ENCODE results near the gene USP10. TPM values are rescaled to one million over a fixed set of nuclear protein-coding genes. Genes with fewer than 3 reads are reported as not detected.

Gene USP10
- total and polyA plus RNA-seq, 7 donors: 17.1 to 64.3 (median 43.9) TPM

GRCh38 chr16:84675423-84675822, 24.4 kb upstream of the USP10 start:
- Histone ChIP-seq H3K27ac (no peak overlapping the region), H3K36me3 (no peaks in the 10 kb centered on the region), H3K4me3 (no peak overlapping the region), H3K27me3 (no peaks in the 10 kb centered on the region), H3K4me1 (peaks cover 0 to 6% (median 0%) of the 10 kb centered on the region in 4 donors), H3K9me3 (no peaks in the 10 kb centered on the region)
- WGBS, 2 donors: 90 to 94% methylated on average over 9 of the region's 9 CpGs
- DNase-seq: no peak
- intact Hi-C loops (cut with DNase I): no loop called here
- TF ChIP-seq CTCF (IDR thresholded peaks at IDR 0.05) (no peak), EP300 (IDR thresholded peaks at IDR 0.05) (no peak), POLR2AphosphoS5 (IDR thresholded peaks at IDR 0.05) (no peak), POLR2A (IDR thresholded peaks at IDR 0.05) (no peak)

DNA sequence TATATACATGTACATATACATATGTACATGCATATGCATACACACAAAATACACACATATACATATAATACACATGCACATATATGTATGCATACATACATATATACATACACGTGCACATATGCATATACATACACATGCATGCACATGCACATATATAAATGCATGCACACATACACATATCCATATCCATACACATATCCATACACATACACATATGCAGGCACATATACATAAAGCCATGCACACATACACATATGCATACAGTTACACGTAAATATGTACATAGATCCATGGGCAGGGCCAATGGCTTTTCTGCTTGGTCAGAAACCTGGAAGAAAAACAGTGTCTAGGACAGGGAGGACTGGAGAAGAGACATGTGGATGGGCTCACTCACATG, 23.9 kb upstream of the USP10 start:
- WGBS, 2 donors: 93 to 95% methylated on average over 2 of the region's 2 CpGs
- intact Hi-C loops (cut with DNase I): no loop called here
- TF ChIP-seq POLR2A (IDR thresholded peaks at IDR 0.05): no peak
- TF ChIP-seq CTCF (IDR thresholded peaks at IDR 0.05): no peak
- H3K4me3 ChIP-seq: no peak overlapping the region
- DNase-seq: no peak
- no peaks in the 10 kb centered on the region for H3K9me3 ChIP-seq
- H3K4me1 ChIP-seq: peaks cover 0 to 6% (median 0%) of the 10 kb centered on the region in 4 donors
- no peak overlapping the region for H3K27ac ChIP-seq
- no peaks in the 10 kb centered on the region for H3K36me3 ChIP-seq
- H3K27me3 ChIP-seq: no peaks in the 10 kb centered on the region

DNA sequence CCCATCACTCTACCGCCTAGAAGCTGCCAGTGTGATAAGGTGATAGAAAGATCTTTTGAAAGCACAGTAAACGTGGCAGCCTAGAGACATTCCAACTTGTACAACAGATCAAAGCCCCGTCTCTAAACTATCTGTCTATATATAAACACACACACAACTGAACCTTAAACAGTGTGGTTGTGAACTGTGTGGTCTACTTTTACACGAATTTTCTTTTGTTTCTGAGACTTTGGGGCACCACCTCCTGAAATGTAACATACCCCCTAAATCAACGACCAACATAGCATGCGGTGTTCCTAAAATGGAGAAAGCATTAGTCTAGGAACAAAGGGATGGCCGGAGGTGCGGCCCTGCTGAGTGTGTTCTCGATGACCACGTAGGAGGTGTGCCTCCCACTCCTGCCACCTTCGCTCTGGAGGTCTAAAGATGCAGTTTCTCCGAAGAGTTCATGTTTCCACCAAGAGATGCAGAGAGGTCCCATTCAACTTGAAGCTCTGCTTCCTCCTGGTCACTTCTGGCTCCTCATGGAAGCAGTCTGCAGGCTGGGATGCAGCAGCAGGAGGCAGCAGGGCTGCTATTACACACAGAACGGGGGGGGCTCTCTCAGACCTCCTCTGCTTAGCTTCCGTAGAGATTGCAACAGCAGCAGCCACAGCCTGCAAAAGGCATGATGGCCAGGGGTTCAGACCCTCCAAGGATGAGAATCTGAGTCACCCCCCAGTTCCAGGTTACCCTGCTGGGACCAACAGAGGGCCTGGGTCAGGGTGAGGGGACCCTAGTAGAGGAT, 22.6 kb upstream of the USP10 start:
- no peak overlapping the region for H3K4me3 ChIP-seq
- H3K36me3 ChIP-seq: no peaks in the 10 kb centered on the region
- H3K27me3 ChIP-seq: no peaks in the 10 kb centered on the region
- no peak overlapping the region for H3K27ac ChIP-seq
- no peaks in the 10 kb centered on the region for H3K9me3 ChIP-seq
- TF ChIP-seq EP300 (IDR thresholded peaks at IDR 0.05): no peak
- no peak for TF ChIP-seq POLR2AphosphoS5 (IDR thresholded peaks at IDR 0.05)
- TF ChIP-seq CTCF (IDR thresholded peaks at IDR 0.05): no peak
- no peak for TF ChIP-seq POLR2A (IDR thresholded peaks at IDR 0.05)
- intact Hi-C loops (cut with DNase I): no loop called here
- peak; percentile 38 for DNase-seq
- H3K4me1 ChIP-seq: peaks cover 0 to 4% (median 0%) of the 10 kb centered on the region in 4 donors
- 77 to 84% methylated on average over 14 of the region's 14 CpGs for WGBS, 2 donors

DNA sequence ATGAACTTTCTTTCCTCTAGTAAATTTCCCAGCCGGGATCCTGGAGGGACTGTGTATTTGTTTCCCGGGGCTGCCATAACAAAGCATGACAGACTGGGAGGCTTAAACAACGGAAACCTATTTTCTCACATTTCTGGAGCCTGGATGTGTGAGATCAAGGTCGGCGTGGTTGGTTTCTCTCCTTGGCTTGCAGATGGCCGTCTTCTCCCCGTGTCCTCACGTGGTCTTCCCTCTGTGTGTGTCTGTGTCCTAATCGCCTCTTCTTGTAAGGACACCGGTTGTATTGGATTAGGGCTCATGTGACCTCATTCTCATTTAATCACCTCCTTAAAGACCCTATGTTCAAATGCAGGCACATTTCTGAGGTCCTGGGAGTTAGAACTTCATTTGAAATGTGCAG, 22.0 kb upstream of the USP10 start:
- H3K4me1 ChIP-seq: no peaks in the 10 kb centered on the region
- no peaks in the 10 kb centered on the region for H3K36me3 ChIP-seq
- DNase-seq: peak; percentile 53
- H3K9me3 ChIP-seq: no peaks in the 10 kb centered on the region
- TF ChIP-seq CTCF (IDR thresholded peaks at IDR 0.05) (no peak), EP300 (IDR thresholded peaks at IDR 0.05) (no peak), POLR2AphosphoS5 (IDR thresholded peaks at IDR 0.05) (no peak), POLR2A (IDR thresholded peaks at IDR 0.05) (no peak)
- intact Hi-C loops (cut with DNase I): no loop called here
- H3K4me3 ChIP-seq: no peak overlapping the region
- no peaks in the 10 kb centered on the region for H3K27me3 ChIP-seq
- WGBS, 2 donors: 76 to 77% methylated on average over 10 of the region's 10 CpGs
- no peak overlapping the region for H3K27ac ChIP-seq

GRCh38 chr16:84678541-84678940, 21.3 kb upstream of the USP10 start:
- no peak for TF ChIP-seq POLR2AphosphoS5 (IDR thresholded peaks at IDR 0.05)
- TF ChIP-seq CTCF (IDR thresholded peaks at IDR 0.05): no peak
- no peak for TF ChIP-seq POLR2A (IDR thresholded peaks at IDR 0.05)
- no peak for TF ChIP-seq EP300 (IDR thresholded peaks at IDR 0.05)
- WGBS, 2 donors: 89 to 95% methylated on average over 9 of the region's 9 CpGs
- Histone ChIP-seq H3K4me1 (no peaks in the 10 kb centered on the region), H3K27me3 (no peaks in the 10 kb centered on the region), H3K36me3 (no peaks in the 10 kb centered on the region), H3K4me3 (no peak overlapping the region), H3K9me3 (no peaks in the 10 kb centered on the region), H3K27ac (no peak overlapping the region)
- intact Hi-C loops (cut with DNase I): no loop called here
- DNase-seq: no peak

All from sigmoid colon (tissue), 7 donors.